H1 (cell line): Measurements from ENCODE around the gene CASP12. TPM values are rescaled to one million over a fixed set of nuclear protein-coding genes. Genes with fewer than 3 reads are reported as not detected.

ENCODE experiments used
- HDAC2 ChIP-seq, 2 experiments: fragments of 300-600 bp in 1 of 2; sonication (generic) in 1 of 2; IDR thresholded peaks; 2 replicates each; pipeline ENCODE4 v1.6.1; 2011 to 2012; ENCODE audit warnings: low read depth in 2 of 2, low read length in 2 of 2, mild to moderate bottlenecking in 2 of 2, moderate library complexity in 2 of 2, borderline replicate concordance in 1 of 2, inconsistent platforms in 1 of 2
- MAFK ChIP-seq: IDR thresholded peaks from 2 replicates; pipeline ENCODE4 v1.6.1; 2012; ENCODE audit warnings: low read depth, mild to moderate bottlenecking, improper control_type of control experiment, low read length
- POLR2A ChIP-seq, 2 experiments: IDR thresholded peaks; 1 replicate in 1 of 2; 2 replicates in 1 of 2; pipeline ENCODE4 v1.6.1; 2011; ENCODE audit warnings: low read depth in 2 of 2, low read length in 2 of 2, mild to moderate bottlenecking in 2 of 2; ENCODE audit errors: control extremely low read depth in 1 of 2
- RAD21 ChIP-seq, 2 experiments: IDR thresholded peaks in 1 of 2; conservative IDR thresholded peaks in 1 of 2; 2 replicates each; pipeline ENCODE4 v1.6.1; 2011; ENCODE audit warnings: low read depth in 2 of 2, low read length in 2 of 2, improper control_type of control experiment in 1 of 2, inconsistent platforms in 1 of 2, mild to moderate bottlenecking in 1 of 2, moderate library complexity in 1 of 2
- RFX5 ChIP-seq: IDR thresholded peaks from 2 replicates; pipeline ENCODE4 v1.6.1; 2011; ENCODE audit warnings: low read depth, low read length, improper control_type of control experiment, borderline replicate concordance
- TCF12 ChIP-seq: IDR thresholded peaks from 2 replicates; pipeline ENCODE4 v1.6.1; 2011; ENCODE audit warnings: low read depth, mild to moderate bottlenecking, low read length
- polyA plus RNA-seq, 7 experiments: library from polyadenylated mRNA; depleted of rRNA in 3 of 7; stranded (reverse) in 5 of 7; unstranded in 2 of 7; fragments of >200 nt in 5 of 7; fragments of 200-250 nt in 2 of 7; gene quantifications; 1 replicate in 5 of 7; 2 replicates in 1 of 7; 4 replicates in 1 of 7; pipeline versions ENCODE4 v1.2.1 to v1.2.3, GENCODE V29; 2011 to 2013; ENCODE audit warnings: missing spikeins in 2 of 7, mixed read lengths in 2 of 7
- total RNA-seq: library from RNA; stranded (reverse); fragmentation: NEBNext Ultra II Directional; extraction: Animal tissue kit (Norgen Biotek cat#: 25700); gene quantifications from 2 replicates; pipeline ENCODE4 v1.2.1, GENCODE V29; 2021
- TF ChIP-seq, protein P1 (sequence below): IDR thresholded peaks from 2 replicates; pipeline ENCODE4 v1.6.1; 2012; ENCODE audit warnings: low read length, inconsistent platforms
- TF ChIP-seq, protein P2 (sequence below): IDR thresholded peaks from 2 replicates; pipeline ENCODE4 v1.6.1; 2012; ENCODE audit warnings: inconsistent platforms

CASP12 gene
- total and polyA plus RNA-seq, 2 of the 8 experiments (the other 6 are each of a cell fraction or from before 2014, with no cell fraction given) = not detected

- TF ChIP-seq, protein P1, sequence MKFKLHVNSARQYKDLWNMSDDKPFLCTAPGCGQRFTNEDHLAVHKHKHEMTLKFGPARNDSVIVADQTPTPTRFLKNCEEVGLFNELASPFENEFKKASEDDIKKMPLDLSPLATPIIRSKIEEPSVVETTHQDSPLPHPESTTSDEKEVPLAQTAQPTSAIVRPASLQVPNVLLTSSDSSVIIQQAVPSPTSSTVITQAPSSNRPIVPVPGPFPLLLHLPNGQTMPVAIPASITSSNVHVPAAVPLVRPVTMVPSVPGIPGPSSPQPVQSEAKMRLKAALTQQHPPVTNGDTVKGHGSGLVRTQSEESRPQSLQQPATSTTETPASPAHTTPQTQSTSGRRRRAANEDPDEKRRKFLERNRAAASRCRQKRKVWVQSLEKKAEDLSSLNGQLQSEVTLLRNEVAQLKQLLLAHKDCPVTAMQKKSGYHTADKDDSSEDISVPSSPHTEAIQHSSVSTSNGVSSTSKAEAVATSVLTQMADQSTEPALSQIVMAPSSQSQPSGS = no peak
- TF ChIP-seq TCF12 = no peak
- no peak for TF ChIP-seq RFX5
- TF ChIP-seq RAD21 (IDR thresholded peaks at IDR 0.05 in 1 of 2, conservative IDR thresholded peaks at IDR 0.05 in 1 of 2; ENCODE audit: low read depth in 2 of 2, low read length in 2 of 2) = no peak
- no peak for TF ChIP-seq POLR2A (IDR thresholded peaks at IDR 0.05; ENCODE audit: control extremely low read depth in 1 of 2, low read depth in 2 of 2, low read length in 2 of 2)
- no peak for TF ChIP-seq HDAC2 (IDR thresholded peaks at IDR 0.05; ENCODE audit: borderline replicate concordance in 1 of 2, low read depth in 2 of 2, low read length in 2 of 2)
- TF ChIP-seq, protein P2, sequence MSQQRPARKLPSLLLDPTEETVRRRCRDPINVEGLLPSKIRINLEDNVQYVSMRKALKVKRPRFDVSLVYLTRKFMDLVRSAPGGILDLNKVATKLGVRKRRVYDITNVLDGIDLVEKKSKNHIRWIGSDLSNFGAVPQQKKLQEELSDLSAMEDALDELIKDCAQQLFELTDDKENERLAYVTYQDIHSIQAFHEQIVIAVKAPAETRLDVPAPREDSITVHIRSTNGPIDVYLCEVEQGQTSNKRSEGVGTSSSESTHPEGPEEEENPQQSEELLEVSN = no peak
- TF ChIP-seq MAFK = no peak
Observed at GRCh38 chr11:104917271-104918112, 19.2 kb upstream of the CASP12 start (continued).
